HCT116 (cell line): ENCODE data around the gene PPM1M. TPM values are rescaled to one million over a fixed set of nuclear protein-coding genes. Genes with fewer than 3 reads are reported as not detected.

Experiments used
- ATAC-seq: fragments of 200-7000 bp; cut with Tn5 transposase; 2 replicates; pipeline ENCODE4 v1.9.1; 2020; ENCODE audit warnings: mild to moderate bottlenecking, moderate library complexity
- BruUV-seq: library from RNA; stranded (reverse); fragments of 400-500 nt; replicated peaks from 2 replicates; lab custom pipeline; 2021; lab: Mats Ljungman, UMichigan
- CTCF ChIA-PET: fragments of 300-600 bp; sonication (Branson Sonifier 250); formaldehyde crosslinking; loops from one replicate; lab custom pipeline; 2021; ENCODE audit warnings: antibody characterized with exemption; lab: Charles Lee
- POLR2A ChIA-PET: fragments of 300-600, 350-600 bp; sonication (Branson Sonifier 250); formaldehyde crosslinking; loops from one replicate; lab custom pipeline; 2021; ENCODE audit warnings: antibody characterized with exemption; lab: Charles Lee
- RAD21 ChIA-PET, 2 experiments: fragments of 300-600 bp; sonication (Branson Sonifier 250); formaldehyde crosslinking; loops; one replicate each; lab custom pipeline; 2023; ENCODE audit warnings: low total read pairs in 2 of 2; ENCODE audit not compliant: uncharacterized antibody in 2 of 2, unreplicated experiment in 2 of 2, low non-redundant PET in 1 of 2; lab: Charles Lee
- DNase-seq: peaks from one replicate; pipeline ENCODE4 v3.0.0-alpha.2; 2010; ENCODE audit warnings: low read depth, low spot score
- H2AFZ ChIP-seq: fragments of 200-600 bp; shearing (Covaris generic), sonication (generic); 2 replicates; pipeline ENCODE4 v1.6.1; 2017; ENCODE audit warnings: low read depth, mixed run types, mixed read lengths, antibody characterized with exemption, low read length; ENCODE audit not compliant: poor library complexity, severe bottlenecking
- H3K27ac ChIP-seq: 2 replicates; pipeline ENCODE4 v1.5.1; 2012; ENCODE audit warnings: low read depth, low read length
- H3K27me3 ChIP-seq: fragments of 200-600 bp; sonication (generic); 2 replicates; pipeline ENCODE4 v1.6.1; 2016; ENCODE audit warnings: mixed run types, low read length, mixed read lengths; ENCODE audit not compliant: insufficient read depth
- H3K36me3 ChIP-seq, 2 experiments: fragments of 200-500 bp in 1 of 2; fragments of 200-600 bp in 1 of 2; sonication (Bioruptor generic) in 1 of 2; sonication (generic) in 1 of 2; 2 replicates each; pipeline versions ENCODE4 v1.5.1 to v1.6.1; 2014 to 2016; ENCODE audit warnings: low read length in 2 of 2, inconsistent platforms in 1 of 2, mixed read lengths in 1 of 2, mixed run types in 1 of 2; ENCODE audit not compliant: insufficient read depth in 2 of 2, control insufficient read depth in 1 of 2
- H3K4me1 ChIP-seq, 2 experiments: fragments of 200-600 bp in 1 of 2; sonication (generic) in 1 of 2; 2 replicates each; pipeline versions ENCODE4 v1.5.1 to v1.6.1; 2012 to 2017; ENCODE audit warnings: low read length in 2 of 2, inconsistent platforms in 1 of 2, mild to moderate bottlenecking in 1 of 2, mixed read lengths in 1 of 2, mixed run types in 1 of 2, moderate library complexity in 1 of 2; ENCODE audit not compliant: insufficient read depth in 2 of 2, control insufficient read depth in 1 of 2
- H3K4me2 ChIP-seq: fragments of 200-600 bp; sonication (generic); 2 replicates; pipeline ENCODE4 v1.6.1; 2017; ENCODE audit warnings: mixed run types, low read length, mixed read lengths
- H3K4me3 ChIP-seq, 2 experiments: fragments of 200-600 bp in 1 of 2; sonication (generic) in 1 of 2; replicated peaks in 1 of 2; 2 replicates each; pipeline ENCODE4 v1.5.1; 2011 to 2016; ENCODE audit warnings: low read length in 2 of 2, control low read depth in 1 of 2, low read depth in 1 of 2, mild to moderate bottlenecking in 1 of 2, mixed read lengths in 1 of 2, mixed run types in 1 of 2
- H3K79me2 ChIP-seq: fragments of 200-600 bp; sonication (generic); 2 replicates; pipeline ENCODE4 v1.6.1; 2017; ENCODE audit warnings: mild to moderate bottlenecking, mixed run types, low read length, moderate library complexity, mixed read lengths; ENCODE audit not compliant: insufficient read depth
- H3K9ac ChIP-seq: fragments of 200-600 bp; sonication (generic); 2 replicates; pipeline ENCODE4 v1.6.1; 2016; ENCODE audit warnings: low read length, mixed read lengths
- H3K9me2 ChIP-seq: fragments of 200-600 bp; sonication (generic), shearing (Covaris generic); 2 replicates; pipeline ENCODE4 v1.6.1; 2017; ENCODE audit warnings: mixed run types, mild to moderate bottlenecking, moderate library complexity; ENCODE audit not compliant: insufficient read depth
- H3K9me3 ChIP-seq, 2 experiments: fragments of 200-500 bp in 1 of 2; fragments of 200-600 bp in 1 of 2; sonication (Bioruptor generic) in 1 of 2; sonication (generic) in 1 of 2; 2 replicates each; pipeline ENCODE4 v1.6.1; 2014 to 2017; ENCODE audit warnings: low read length in 2 of 2, mixed read lengths in 2 of 2, inconsistent platforms in 1 of 2, low read depth in 1 of 2, mild to moderate bottlenecking in 1 of 2, mixed run types in 1 of 2, moderate library complexity in 1 of 2; ENCODE audit not compliant: control insufficient read depth in 1 of 2, insufficient read depth in 1 of 2
- H4K20me1 ChIP-seq: fragments of 200-600 bp; sonication (generic), shearing (Covaris generic); 2 replicates; pipeline ENCODE4 v1.6.1; 2017; ENCODE audit warnings: mixed run types, mild to moderate bottlenecking, moderate library complexity; ENCODE audit not compliant: insufficient read depth
- CBX3 ChIP-seq: IDR thresholded peaks from 2 replicates; pipeline ENCODE4 v1.6.1; 2012; ENCODE audit warnings: low read depth
- CTCF ChIP-seq, 3 experiments: fragments of 200-600 bp in 1 of 3; sonication (generic) in 1 of 3; IDR thresholded peaks in 2 of 3; conservative IDR thresholded peaks in 1 of 3; 2 replicates each; pipeline ENCODE4 v1.5.1; 2012 to 2017; ENCODE audit warnings: low read depth in 2 of 3, low read length in 2 of 3, antibody characterized with exemption in 1 of 3, borderline replicate concordance in 1 of 3, control low read depth in 1 of 3, mild to moderate bottlenecking in 1 of 3, mixed read lengths in 1 of 3, mixed run types in 1 of 3, moderate library complexity in 1 of 3; ENCODE audit not compliant: insufficient read depth in 1 of 3
- EGR1 ChIP-seq: IDR thresholded peaks from 2 replicates; pipeline ENCODE4 v1.6.1; 2012; ENCODE audit warnings: low read depth
- EZH2 ChIP-seq: fragments of 200-600 bp; sonication (generic); IDR thresholded peaks from 2 replicates; pipeline ENCODE4 v1.6.1; 2017; ENCODE audit warnings: antibody characterized with exemption, mixed run types
- EZH2phosphoT487 ChIP-seq: fragments of 200-600 bp; IDR thresholded peaks from 2 replicates; pipeline ENCODE4 v1.6.1; 2018; ENCODE audit warnings: antibody characterized with exemption, borderline replicate concordance
- FOSL1 ChIP-seq: IDR thresholded peaks from 2 replicates; pipeline ENCODE4 v1.6.1; 2012; ENCODE audit warnings: low read depth
- POLR2AphosphoS5 ChIP-seq: IDR thresholded peaks from 2 replicates; pipeline ENCODE4 v1.6.1; 2011; ENCODE audit warnings: mild to moderate bottlenecking, low read depth, low read length, moderate library complexity
- RAD21 ChIP-seq: IDR thresholded peaks from 2 replicates; pipeline ENCODE4 v1.6.1; 2012; ENCODE audit warnings: low read depth, mild to moderate bottlenecking
- REST ChIP-seq: IDR thresholded peaks from 2 replicates; pipeline ENCODE4 v1.6.1; 2012; ENCODE audit warnings: low read depth
- SP1 ChIP-seq: IDR thresholded peaks from 2 replicates; pipeline ENCODE4 v1.6.1; 2012; ENCODE audit warnings: low read depth
- SRF ChIP-seq: IDR thresholded peaks from 2 replicates; pipeline ENCODE4 v1.6.1; 2012; ENCODE audit warnings: low read depth
- ZBTB33 ChIP-seq: IDR thresholded peaks from 2 replicates; pipeline ENCODE4 v1.6.1; 2011; ENCODE audit warnings: mild to moderate bottlenecking, low read length, moderate library complexity; ENCODE audit not compliant: insufficient replicate concordance; ENCODE audit errors: extremely low read depth
- ZFX ChIP-seq: fragments of 450-650 bp; IDR thresholded peaks from 2 replicates; pipeline ENCODE4 v1.6.1; 2017
- intact Hi-C: fragments of 100-400 bp; cut with micrococcal nuclease; formaldehyde crosslinking; loops from 2 replicates; pipeline ENCODE4 v1.10.0; 2022
- total RNA-seq: library from RNA; stranded (reverse); gene quantifications from one replicate; pipeline ENCODE4 v1.2.1, GENCODE V29; 2021; ENCODE audit not compliant: unreplicated experiment

PPM1M gene
- total RNA-seq, 1 experiment from 2014 or later: 16.6 TPM

- Histone ChIP-seq H4K20me1 (no peaks in the 10 kb centered on the region), H3K9ac (no peak overlapping the region), H3K4me2 (no peak overlapping the region), H3K9me3 (no peaks in the 10 kb centered on the region), H3K9me2 (no peaks in the 10 kb centered on the region), H3K27ac (no peak overlapping the region), H2AFZ (no peak overlapping the region), H3K4me1 (no peaks in the 10 kb centered on the region), H3K79me2 (peaks cover 29% of the 10 kb centered on the region), H3K27me3 (no peaks in the 10 kb centered on the region), H3K4me3 (no peak overlapping the region), H3K36me3 (peaks cover 56 to 70% of the 10 kb centered on the region in 2 experiments)
- TF ChIP-seq SP1 (no peak), CBX3 (no peak), ZBTB33 (no peak), FOSL1 (no peak), EGR1 (no peak), EZH2 (no peak), RAD21 (no peak), SRF (no peak), EZH2phosphoT487 (no peak), ZFX (no peak), REST (no peak), POLR2AphosphoS5 (no peak), CTCF (IDR thresholded peaks at IDR 0.05 in 2 of 3, conservative IDR thresholded peaks at IDR 0.05 in 1 of 3; ENCODE audit: borderline replicate concordance in 1 of 3, insufficient read depth in 1 of 3, low read depth in 2 of 3, low read length in 2 of 3) (no peak)
- intact Hi-C loops: no loop called here
- ChIA-PET RAD21 (no interaction called here), POLR2A (no interaction called here), CTCF (no interaction called here)
- ATAC-seq: no peak
- BruUV-seq: no TSS peak
- no peak for DNase-seq
Observed at GRCh38 chr3:52254608-52255007, 9.0 kb downstream of the PPM1M start.
